ENCODE results near the gene ITPK1. TPM values are rescaled to one million over a fixed set of nuclear protein-coding genes. Genes with fewer than 3 reads are reported as not detected.

ITPK1 gene
- total RNA-seq, 4 donors from 2014 or later, result 64.8 to 235 (median 128) TPM

DNA sequence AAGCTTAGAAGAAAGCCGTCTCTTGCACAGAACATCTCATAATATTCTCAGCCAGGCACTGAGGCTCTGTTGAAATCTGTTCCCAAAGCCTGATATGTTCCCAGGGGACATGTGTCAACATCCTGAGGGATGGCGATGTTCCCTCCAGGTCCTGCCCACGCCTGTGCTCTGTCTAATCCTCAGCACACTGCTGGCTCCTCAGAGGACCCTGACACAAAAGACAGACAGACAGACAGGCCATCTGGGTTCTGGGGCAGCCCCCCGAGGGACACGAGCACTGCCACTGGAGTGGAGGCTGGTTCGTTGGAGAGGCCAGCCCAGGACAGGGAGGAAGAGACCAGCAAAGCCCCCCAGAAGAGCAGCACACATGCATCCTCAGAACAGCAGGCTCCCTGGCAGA is 165.0 kb downstream of the ITPK1 start:
- no peaks in the 10 kb centered on the region for H3K9me3 ChIP-seq
- H3K27me3 ChIP-seq, result no peaks in the 10 kb centered on the region
- intact Hi-C loops (cut with DNase I; ENCODE audit: low total_unique reads) (loop anchor here (2.0 to 5.0 kb wide), 2 partner anchors 167 to 188 kb away; partner anchors contain the start of gene ITPK1), in situ Hi-C loops (cut with MboI; ENCODE audit: low pct_ligation_motif_present in 1 of 4, low pct_unique_long_range_greater_than_20kb in 1 of 4, low sequenced_read_pairs in 3 of 4) (loop anchor here in 3 of 4 donors (5.0 to 10.0 kb wide), 3 partner anchors 184 to 194 kb away; no protein-coding TSS in a partner anchor)
- no peak for DNase-seq
- no peak overlapping the region for H3K27ac ChIP-seq
- H3K4me3 ChIP-seq, result no peak overlapping the region
- H3K36me3 ChIP-seq, result peaks cover 0 to 11% (median 0%) of the 10 kb centered on the region in 4 donors
- WGBS, 2 donors (ENCODE audit: low coverage in 1 of 2), result 92% methylated on average over 6 of the region's 6 CpGs; no CpG with 5 or more reads in 1 of the 2 donors
- peaks cover 0 to 9% (median 5%) of the 10 kb centered on the region in 4 donors for H3K4me1 ChIP-seq
- TF ChIP-seq, protein P1, sequence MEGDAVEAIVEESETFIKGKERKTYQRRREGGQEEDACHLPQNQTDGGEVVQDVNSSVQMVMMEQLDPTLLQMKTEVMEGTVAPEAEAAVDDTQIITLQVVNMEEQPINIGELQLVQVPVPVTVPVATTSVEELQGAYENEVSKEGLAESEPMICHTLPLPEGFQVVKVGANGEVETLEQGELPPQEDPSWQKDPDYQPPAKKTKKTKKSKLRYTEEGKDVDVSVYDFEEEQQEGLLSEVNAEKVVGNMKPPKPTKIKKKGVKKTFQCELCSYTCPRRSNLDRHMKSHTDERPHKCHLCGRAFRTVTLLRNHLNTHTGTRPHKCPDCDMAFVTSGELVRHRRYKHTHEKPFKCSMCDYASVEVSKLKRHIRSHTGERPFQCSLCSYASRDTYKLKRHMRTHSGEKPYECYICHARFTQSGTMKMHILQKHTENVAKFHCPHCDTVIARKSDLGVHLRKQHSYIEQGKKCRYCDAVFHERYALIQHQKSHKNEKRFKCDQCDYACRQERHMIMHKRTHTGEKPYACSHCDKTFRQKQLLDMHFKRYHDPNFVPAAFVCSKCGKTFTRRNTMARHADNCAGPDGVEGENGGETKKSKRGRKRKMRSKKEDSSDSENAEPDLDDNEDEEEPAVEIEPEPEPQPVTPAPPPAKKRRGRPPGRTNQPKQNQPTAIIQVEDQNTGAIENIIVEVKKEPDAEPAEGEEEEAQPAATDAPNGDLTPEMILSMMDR (IDR thresholded peaks at IDR 0.05), result no peak
- TF ChIP-seq POLR2A (IDR thresholded peaks at IDR 0.05), result no peak
- TF ChIP-seq POLR2AphosphoS5 (IDR thresholded peaks at IDR 0.05), result no peak
- TF ChIP-seq EP300 (IDR thresholded peaks at IDR 0.05; ENCODE audit: low read depth), result no peak

DNA sequence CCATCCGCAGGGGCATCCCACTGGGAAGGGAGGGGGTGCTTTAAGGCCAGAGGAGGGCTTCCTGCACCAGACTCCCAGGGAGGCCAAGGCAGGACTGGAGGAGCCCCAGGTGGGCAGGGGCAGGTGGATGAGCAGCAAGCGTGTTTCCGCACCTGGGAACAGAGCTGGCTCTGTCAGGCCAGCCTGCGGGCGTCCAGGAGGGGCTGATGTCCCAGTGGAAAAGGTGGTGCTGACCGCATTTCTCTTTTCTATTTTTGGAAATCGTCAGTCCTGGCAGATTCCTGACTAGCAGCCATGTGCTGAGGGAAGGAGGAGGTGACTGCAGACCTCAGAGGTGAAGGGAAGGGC is 165.6 kb downstream of the ITPK1 start:
- Histone ChIP-seq H3K27ac (no peak overlapping the region), H3K27me3 (no peaks in the 10 kb centered on the region), H3K4me1 (peaks cover 0 to 9% (median 5%) of the 10 kb centered on the region in 4 donors), H3K36me3 (peaks cover 0 to 11% (median 0%) of the 10 kb centered on the region in 4 donors), H3K4me3 (no peak overlapping the region), H3K9me3 (no peaks in the 10 kb centered on the region)
- no peak for DNase-seq
- in situ Hi-C loops (cut with MboI; ENCODE audit: low pct_ligation_motif_present in 1 of 4, low pct_unique_long_range_greater_than_20kb in 1 of 4, low sequenced_read_pairs in 3 of 4) (loop anchor here in 3 of 4 donors (5.0 to 10.0 kb wide), 3 partner anchors 185 to 195 kb away; no protein-coding TSS in a partner anchor), intact Hi-C loops (cut with DNase I; ENCODE audit: low total_unique reads) (loop anchor here (2.0 to 5.0 kb wide), 2 partner anchors 167 to 189 kb away; partner anchors contain the start of gene ITPK1)
- TF ChIP-seq POLR2AphosphoS5 (IDR thresholded peaks at IDR 0.05) (no peak), EP300 (IDR thresholded peaks at IDR 0.05; ENCODE audit: low read depth) (no peak), POLR2A (IDR thresholded peaks at IDR 0.05) (no peak)
- TF ChIP-seq, protein P1 (IDR thresholded peaks at IDR 0.05), result no peak
- WGBS, 2 donors (ENCODE audit: low coverage in 1 of 2), result 93% methylated on average over 7 of the region's 7 CpGs; no CpG with 5 or more reads in 1 of the 2 donors

DNA sequence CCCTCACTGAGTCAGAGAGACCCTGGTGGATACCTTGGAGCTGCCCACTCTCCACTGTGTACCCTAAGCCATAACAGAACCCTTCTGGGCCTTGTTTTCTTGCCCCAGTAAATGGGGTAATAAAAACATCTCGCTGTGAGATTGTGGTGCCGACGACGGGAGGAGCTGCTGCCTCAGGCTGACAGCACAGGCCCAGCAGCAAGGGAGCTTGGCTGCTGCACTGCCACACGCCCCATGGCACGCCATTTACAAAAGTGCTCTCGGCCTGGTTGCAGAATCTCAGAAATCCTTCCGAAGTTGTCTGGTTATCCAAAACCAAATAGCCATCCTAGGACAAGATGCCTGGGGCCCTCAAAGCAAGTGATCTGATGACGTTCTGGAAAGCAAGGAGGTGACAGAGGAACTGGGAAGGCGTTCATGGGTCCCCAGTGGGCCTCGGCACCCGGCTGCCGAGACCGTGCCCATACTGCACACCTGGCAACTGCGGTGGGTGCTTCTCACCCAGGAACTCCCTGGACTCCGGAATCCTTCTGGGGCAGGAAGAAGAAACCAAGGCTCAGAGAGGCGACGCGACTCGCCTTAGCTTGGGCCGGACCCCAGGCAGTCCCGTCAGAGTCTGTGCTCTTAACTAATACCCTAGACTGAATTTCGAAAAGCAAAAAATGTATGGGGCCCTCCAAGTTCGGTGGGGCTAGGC is 166.1 kb downstream of the ITPK1 start:
- Histone ChIP-seq H3K27ac (no peak overlapping the region), H3K9me3 (no peaks in the 10 kb centered on the region), H3K4me1 (peaks cover 0 to 9% (median 5%) of the 10 kb centered on the region in 4 donors), H3K4me3 (no peak overlapping the region), H3K27me3 (no peaks in the 10 kb centered on the region), H3K36me3 (peaks cover 0 to 11% (median 0%) of the 10 kb centered on the region in 4 donors)
- no peak for DNase-seq
- in situ Hi-C loops (cut with MboI; ENCODE audit: low pct_ligation_motif_present in 1 of 4, low pct_unique_long_range_greater_than_20kb in 1 of 4, low sequenced_read_pairs in 3 of 4) (loop anchor here (5.0 to 10.0 kb wide), 3 partner anchors 185 to 195 kb away; no protein-coding TSS in a partner anchor), intact Hi-C loops (cut with DNase I; ENCODE audit: low total_unique reads) (loop anchor here (2.0 to 5.0 kb wide), 2 partner anchors 168 to 189 kb away; partner anchors contain the start of gene ITPK1)
- no peak for TF ChIP-seq POLR2A (IDR thresholded peaks at IDR 0.05)
- TF ChIP-seq, protein P1 (IDR thresholded peaks at IDR 0.05), result no peak
- WGBS, 2 donors (ENCODE audit: low coverage in 1 of 2), result 88% methylated on average over 24 of the region's 24 CpGs; no CpG with 5 or more reads in 1 of the 2 donors

DNA sequence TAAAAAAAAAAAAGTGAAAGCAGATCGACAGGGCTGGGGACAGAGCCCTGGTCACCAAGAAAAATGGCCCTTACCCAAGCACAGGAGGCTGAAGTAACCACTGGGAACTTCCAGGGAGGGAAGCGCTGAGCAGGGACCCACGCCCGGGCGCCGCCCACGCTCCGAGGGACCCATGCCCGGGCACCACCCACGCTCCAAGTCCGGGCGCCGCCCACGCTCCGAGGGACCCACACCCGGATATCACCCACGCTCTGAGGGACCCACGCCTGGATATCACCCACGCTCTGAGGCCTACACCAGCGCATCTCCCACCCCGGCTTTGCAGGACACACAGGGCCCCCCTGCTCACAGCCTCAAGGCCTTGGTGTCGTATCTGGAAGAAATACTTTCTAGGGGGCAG is 167.1 kb downstream of the ITPK1 start:
- TF ChIP-seq EP300 (IDR thresholded peaks at IDR 0.05; ENCODE audit: low read depth) (no peak), POLR2A (IDR thresholded peaks at IDR 0.05) (no peak), POLR2AphosphoS5 (IDR thresholded peaks at IDR 0.05) (no peak)
- TF ChIP-seq, protein P1 (IDR thresholded peaks at IDR 0.05), result no peak
- H3K27me3 ChIP-seq, result no peaks in the 10 kb centered on the region
- H3K36me3 ChIP-seq, result peaks cover 0 to 11% (median 0%) of the 10 kb centered on the region in 4 donors
- peaks cover 0 to 9% (median 5%) of the 10 kb centered on the region in 4 donors for H3K4me1 ChIP-seq
- H3K9me3 ChIP-seq, result no peaks in the 10 kb centered on the region
- intact Hi-C loops (cut with DNase I; ENCODE audit: low total_unique reads), result no loop called here
- no peak overlapping the region for H3K4me3 ChIP-seq
- no peak overlapping the region for H3K27ac ChIP-seq
- no peak for DNase-seq
- 84% methylated on average over 21 of the region's 22 CpGs; no CpG with 5 or more reads in 1 of the 2 donors for WGBS, 2 donors (ENCODE audit: low coverage in 1 of 2)
- in situ Hi-C loops (cut with MboI; ENCODE audit: low pct_ligation_motif_present in 1 of 4, low pct_unique_long_range_greater_than_20kb in 1 of 4, low sequenced_read_pairs in 3 of 4), result loop anchor here in 1 of 4 donors (10.0 kb wide), 1 partner anchor 186 kb away; no protein-coding TSS in a partner anchor

Data from transverse colon (tissue), 4 donors.